Endodermal cell (in vitro differentiated cells): ENCODE data around the gene AUTS2. TPM values are rescaled to one million over a fixed set of nuclear protein-coding genes. Genes with fewer than 3 reads are reported as not detected.

Source experiments
- DNase-seq: peaks from one replicate; pipeline ENCODE4 v3.0.0-alpha.2; 2017
- H3K27ac ChIP-seq: 2 replicates; pipeline ENCODE4 v1.5.1; 2013; ENCODE audit warnings: mild to moderate bottlenecking, low read depth, low read length, moderate library complexity
- H3K27me3 ChIP-seq: 2 replicates; pipeline ENCODE4 v1.6.1; 2013; ENCODE audit warnings: mild to moderate bottlenecking, low read length, moderate library complexity; ENCODE audit not compliant: insufficient read depth, control insufficient read depth, poor library complexity, severe bottlenecking
- H3K36me3 ChIP-seq: 2 replicates; pipeline ENCODE4 v1.7.0; 2013; ENCODE audit warnings: mild to moderate bottlenecking, low read length, moderate library complexity; ENCODE audit not compliant: control insufficient read depth, insufficient read depth
- H3K4me1 ChIP-seq: one replicate; pipeline ENCODE4 v1.7.0; 2013; ENCODE audit warnings: low read length; ENCODE audit not compliant: control insufficient read depth, insufficient read depth
- H3K4me3 ChIP-seq: 2 replicates; pipeline ENCODE4 v1.5.1; 2013; ENCODE audit warnings: mild to moderate bottlenecking, low read length, moderate library complexity
- H3K9ac ChIP-seq: 2 replicates; pipeline ENCODE4 v1.6.1; 2013; ENCODE audit warnings: mild to moderate bottlenecking, low read length, moderate library complexity; ENCODE audit not compliant: poor library complexity, severe bottlenecking; ENCODE audit errors: extremely low read depth
- H3K9me3 ChIP-seq: 2 replicates; pipeline ENCODE4 v1.6.1; 2013; ENCODE audit warnings: mild to moderate bottlenecking, low read length, moderate library complexity; ENCODE audit not compliant: control insufficient read depth
- H3K27ac Mint-ChIP-seq: 2 replicates; pipeline ENCODE4 v1.8.0; 2020; ENCODE audit warnings: mixed read lengths
- H3K27me3 Mint-ChIP-seq: 2 replicates; pipeline ENCODE4 v1.8.0; 2021; ENCODE audit warnings: mild to moderate bottlenecking, mixed read lengths; ENCODE audit not compliant: insufficient read depth
- H3K36me3 Mint-ChIP-seq: 2 replicates; pipeline ENCODE4 v1.8.0; 2020; ENCODE audit warnings: low read depth, mixed read lengths
- H3K4me1 Mint-ChIP-seq: 2 replicates; pipeline ENCODE4 v1.8.0; 2020; ENCODE audit warnings: mixed read lengths
- H3K4me3 Mint-ChIP-seq: 2 replicates; pipeline ENCODE4 v1.8.0; 2020; ENCODE audit warnings: mild to moderate bottlenecking, moderate library complexity, mixed read lengths
- H3K9me3 Mint-ChIP-seq: 2 replicates; pipeline ENCODE4 v1.8.0; 2020; ENCODE audit warnings: mild to moderate bottlenecking, mixed read lengths
- CTCF ChIP-seq: fragments of 200-600 bp; sonication (generic); conservative IDR thresholded peaks from 2 replicates; pipeline ENCODE4 v1.5.0; 2021; ENCODE audit warnings: antibody characterized with exemption, mild to moderate bottlenecking
- WGBS, 2 experiments: methylation state at CpG; one replicate each; pipeline versions ENCODE4 v1.1.5 to v1.1.7; 2013; ENCODE audit warnings: missing lambda C conversion rate in 2 of 2, mixed read lengths in 1 of 2; ENCODE audit not compliant: insufficient coverage in 1 of 2, insufficient read length in 1 of 2; 5-methylcytosine and 5-hydroxymethylcytosine counted together
- total RNA-seq, 2 donors: library from RNA; stranded (reverse); fragmentation: NEBNext Ultra II Directional in 1 of 2; extraction: Animal tissue kit (Norgen Biotek cat#: 25700) in 1 of 2; gene quantifications; 2 replicates in 1 of 2; 3 replicates in 1 of 2; pipeline ENCODE4 v1.2.1, GENCODE V29; 2021

The AUTS2 gene
- total RNA-seq, 2 donors from 2014 or later = 76.8 to 106 TPM

GRCh38 chr7:70565721-70566370 is 967.6 kb downstream of the AUTS2 start:
- peaks cover 8% of the 10 kb centered on the region for H3K27me3 Mint-ChIP-seq

GRCh38 chr7:70566671-70567070 is 968.4 kb downstream of the AUTS2 start:
- no peaks in the 10 kb centered on the region for H3K27me3 ChIP-seq
- 88% methylated on average over 3 of the region's 3 CpGs for WGBS, 2 experiments
- H3K27me3 Mint-ChIP-seq = peaks cover 8% of the 10 kb centered on the region

More at GRCh38 chr7:70565721-70566370, 967.6 kb downstream of the AUTS2 start:
- Histone ChIP-seq H3K9me3 (no peaks in the 10 kb centered on the region), H3K36me3 (no peaks in the 10 kb centered on the region), H3K4me3 (no peak overlapping the region), H3K4me1 (peaks cover 18% of the 10 kb centered on the region), H3K9ac (no peak overlapping the region), H3K27me3 (no peaks in the 10 kb centered on the region), H3K27ac (no peak overlapping the region)
- Mint-ChIP-seq H3K27ac (no peak overlapping the region), H3K36me3 (peaks cover 5% of the 10 kb centered on the region), H3K4me1 (peaks cover 19% of the 10 kb centered on the region), H3K9me3 (no peaks in the 10 kb centered on the region), H3K4me3 (no peak overlapping the region)
- 91 to 93% methylated on average over 3 to 4 of the region's 4 CpGs for WGBS, 2 experiments
- DNase-seq = no peak
- TF ChIP-seq CTCF = no peak

GRCh38 chr7:70568674-70569334 is 970.5 kb downstream of the AUTS2 start:
- 88 to 95% methylated on average over 8 of the region's 8 CpGs for WGBS, 2 experiments
- H3K27ac Mint-ChIP-seq = no peak overlapping the region
- Histone ChIP-seq H3K27me3 (no peaks in the 10 kb centered on the region), H3K36me3 (no peaks in the 10 kb centered on the region), H3K4me1 (peaks cover 19% of the 10 kb centered on the region), H3K9me3 (no peaks in the 10 kb centered on the region), H3K9ac (no peak overlapping the region), H3K27ac (no peak overlapping the region), H3K4me3 (peak overlapping the region; percentile 20)
- no peak for TF ChIP-seq CTCF
- no peak for DNase-seq
- H3K36me3 Mint-ChIP-seq = peaks cover 10% of the 10 kb centered on the region
- peaks cover 32% of the 10 kb centered on the region for H3K4me1 Mint-ChIP-seq
- H3K27me3 Mint-ChIP-seq = peaks cover 8% of the 10 kb centered on the region
- H3K9me3 Mint-ChIP-seq = no peaks in the 10 kb centered on the region
- H3K4me3 Mint-ChIP-seq = no peak overlapping the region

More at GRCh38 chr7:70566671-70567070, 968.4 kb downstream of the AUTS2 start:
- H3K27ac Mint-ChIP-seq = no peak overlapping the region
- Histone ChIP-seq H3K36me3 (no peaks in the 10 kb centered on the region), H3K4me1 (peaks cover 21% of the 10 kb centered on the region), H3K9ac (no peak overlapping the region), H3K4me3 (no peak overlapping the region), H3K9me3 (no peaks in the 10 kb centered on the region), H3K27ac (no peak overlapping the region)
- H3K36me3 Mint-ChIP-seq = peaks cover 6% of the 10 kb centered on the region
- no peak for DNase-seq
- H3K4me3 Mint-ChIP-seq = no peak overlapping the region
- TF ChIP-seq CTCF = no peak
- peaks cover 22% of the 10 kb centered on the region for H3K4me1 Mint-ChIP-seq
- H3K9me3 Mint-ChIP-seq = no peaks in the 10 kb centered on the region
